Thymus (tissue), 11 donors: ENCODE data around the gene KCNAB2. TPM values are rescaled to one million over a fixed set of nuclear protein-coding genes. Genes with fewer than 3 reads are reported as not detected.

Experiments used
- DNase-seq, 9 donors: peaks; one replicate each; pipeline ENCODE4 v3.0.0-alpha.2; 2013; ENCODE audit warnings: low spot score in 9 of 9, low read depth in 6 of 9, missing footprints in 1 of 9
- H3K27ac ChIP-seq, 2 donors: one replicate each; pipeline ENCODE4 v1.5.1; 2013; ENCODE audit warnings: control low read depth in 1 of 2, low read depth in 1 of 2, low read length in 1 of 2, mild to moderate bottlenecking in 1 of 2, moderate library complexity in 1 of 2
- H3K27me3 ChIP-seq, 2 donors: one replicate each; pipeline ENCODE4 v1.5.1; 2013; ENCODE audit warnings: low read length in 1 of 2; ENCODE audit not compliant: control insufficient read depth in 2 of 2, insufficient read depth in 1 of 2
- H3K36me3 ChIP-seq, 2 donors: one replicate each; pipeline ENCODE4 v1.5.1; 2013; ENCODE audit warnings: low read length in 1 of 2, mild to moderate bottlenecking in 1 of 2, moderate library complexity in 1 of 2; ENCODE audit not compliant: control insufficient read depth in 2 of 2, insufficient read depth in 2 of 2
- H3K4me1 ChIP-seq, 2 donors: one replicate each; pipeline ENCODE4 v1.5.1; 2013; ENCODE audit warnings: low read length in 2 of 2; ENCODE audit not compliant: control insufficient read depth in 2 of 2, insufficient read depth in 2 of 2
- H3K4me3 ChIP-seq, 2 donors: one replicate each; pipeline ENCODE4 v1.5.1; 2013; ENCODE audit warnings: low read length in 2 of 2, control low read depth in 1 of 2, mild to moderate bottlenecking in 1 of 2
- H3K9me3 ChIP-seq, 2 donors: one replicate each; pipeline ENCODE4 v1.5.1; 2013; ENCODE audit warnings: low read length in 1 of 2, mild to moderate bottlenecking in 1 of 2; ENCODE audit not compliant: control insufficient read depth in 2 of 2, insufficient read depth in 1 of 2
- WGBS: extraction: QIAGEN DNeasy Blood & Tissue Kit; methylation state at CpG from one replicate; pipeline ENCODE4 v1.1.7; 2013; 5-methylcytosine and 5-hydroxymethylcytosine counted together
- polyA plus RNA-seq: library from polyadenylated mRNA; stranded (reverse); fragments of 200-250 nt; gene quantifications from one replicate; pipeline ENCODE4 v1.2.3, GENCODE V29; 2013
- total RNA-seq: library from RNA; stranded (reverse); fragments of 120-200 nt; gene quantifications from one replicate; pipeline ENCODE4 v1.2.4, GENCODE V29; 2013
- donor health status: healthy.

The KCNAB2 gene
- total and polyA plus RNA-seq, 2 donors: 19.0 to 40.1 TPM

- no peak for DNase-seq
- Histone ChIP-seq H3K9me3 (no peaks in the 10 kb centered on the region), H3K36me3 (peaks cover 4 to 44% of the 10 kb centered on the region in 2 donors), H3K27ac (no peak overlapping the region), H3K4me3 (no peak overlapping the region), H3K27me3 (no peaks in the 10 kb centered on the region), H3K4me1 (no peaks in the 10 kb centered on the region)
- 98% methylated on average over 15 of the region's 15 CpGs for WGBS
These were observed 53.6 kb downstream of the KCNAB2 start for GRCh38 chr1:6099297-6099696.

GRCh38 chr1:6099787-6100765 is 54.4 kb downstream of the KCNAB2 start:
- Histone ChIP-seq H3K4me1 (no peaks in the 10 kb centered on the region), H3K4me3 (no peak overlapping the region), H3K27ac (no peak overlapping the region), H3K9me3 (no peaks in the 10 kb centered on the region), H3K36me3 (peaks cover 4 to 36% of the 10 kb centered on the region in 2 donors), H3K27me3 (no peaks in the 10 kb centered on the region)
- no peak for DNase-seq
- WGBS: 88% methylated on average over 27 of the region's 27 CpGs

- Histone ChIP-seq H3K4me1 (no peaks in the 10 kb centered on the region), H3K4me3 (no peak overlapping the region), H3K27me3 (no peaks in the 10 kb centered on the region), H3K27ac (no peak overlapping the region), H3K36me3 (peaks cover 4 to 32% of the 10 kb centered on the region in 2 donors), H3K9me3 (no peaks in the 10 kb centered on the region)
- no peak for DNase-seq
- WGBS: 65% methylated on average over 23 of the region's 23 CpGs
These were observed 55.4 kb downstream of the KCNAB2 start for GRCh38 chr1:6100861-6101783.

- Histone ChIP-seq H3K4me1 (no peaks in the 10 kb centered on the region), H3K36me3 (peaks cover 4 to 23% of the 10 kb centered on the region in 2 donors), H3K27me3 (no peaks in the 10 kb centered on the region), H3K9me3 (no peaks in the 10 kb centered on the region), H3K4me3 (no peak overlapping the region), H3K27ac (no peak overlapping the region)
- WGBS: 56% methylated on average over 25 of the region's 25 CpGs
- DNase-seq: no peak
These were observed 56.3 kb downstream of the KCNAB2 start for GRCh38 chr1:6101826-6102531.

GRCh38 chr1:6102532-6102845 is 56.8 kb downstream of the KCNAB2 start:
- Histone ChIP-seq H3K9me3 (no peaks in the 10 kb centered on the region), H3K4me1 (no peaks in the 10 kb centered on the region), H3K4me3 (no peak overlapping the region), H3K27me3 (no peaks in the 10 kb centered on the region), H3K36me3 (peaks cover 4 to 18% of the 10 kb centered on the region in 2 donors), H3K27ac (no peak overlapping the region)
- DNase-seq: no peak
- 85% methylated on average over 9 of the region's 9 CpGs for WGBS

- DNase-seq: no peak
- no peak overlapping the region for H3K4me3 ChIP-seq
- no peaks in the 10 kb centered on the region for H3K9me3 ChIP-seq
- no peaks in the 10 kb centered on the region for H3K27me3 ChIP-seq
- no peak overlapping the region for H3K27ac ChIP-seq
- 92% methylated on average over 22 of the region's 22 CpGs for WGBS
- no peaks in the 10 kb centered on the region for H3K4me1 ChIP-seq
- peaks cover 3 to 12% of the 10 kb centered on the region in 2 donors for H3K36me3 ChIP-seq
These were observed 57.6 kb downstream of the KCNAB2 start for GRCh38 chr1:6103111-6103853.

- WGBS: 84% methylated on average over 13 of the region's 13 CpGs
These were observed 58.3 kb downstream of the KCNAB2 start for GRCh38 chr1:6103854-6104530.

GRCh38 chr1:6104631-6105030 is 58.9 kb downstream of the KCNAB2 start:
- Histone ChIP-seq H3K27me3 (peaks cover 0 to 6% of the 10 kb centered on the region in 2 donors), H3K9me3 (no peaks in the 10 kb centered on the region)

More at GRCh38 chr1:6103854-6104530, 58.3 kb downstream of the KCNAB2 start:
- Histone ChIP-seq H3K4me1 (no peaks in the 10 kb centered on the region), H3K36me3 (peaks cover 0 to 6% of the 10 kb centered on the region in 2 donors), H3K27me3 (peaks cover 0 to under 1% of the 10 kb centered on the region in 2 donors), H3K9me3 (no peaks in the 10 kb centered on the region), H3K4me3 (no peak overlapping the region), H3K27ac (no peak overlapping the region)
- DNase-seq: no peak

More at GRCh38 chr1:6104631-6105030, 58.9 kb downstream of the KCNAB2 start:
- no peaks in the 10 kb centered on the region for H3K4me1 ChIP-seq
- H3K27ac ChIP-seq: no peak overlapping the region
- no peak overlapping the region for H3K4me3 ChIP-seq
- no peaks in the 10 kb centered on the region for H3K36me3 ChIP-seq
- DNase-seq: no peak
- 92% methylated on average over 9 of the region's 9 CpGs for WGBS
